G401 (cell line): ENCODE data around the gene ADAMTS17. TPM values are rescaled to one million over a fixed set of nuclear protein-coding genes. Genes with fewer than 3 reads are reported as not detected.

ENCODE experiments used
- DNase-seq: peaks from one replicate; pipeline ENCODE4 v3.0.0-alpha.2; 2015; ENCODE audit warnings: low spot score
- in situ Hi-C: cut with HindIII; loops from 2 replicates; pipeline ENCODE4 v1.10.0; 2016; ENCODE audit warnings: low sequenced_read_pairs, mixed read lengths
- total RNA-seq: library from RNA; depleted of rRNA; stranded (reverse); fragments of >200 nt; shearing (Covaris generic); gene quantifications from 2 replicates; pipeline ENCODE4 v1.2.3, GENCODE V29; 2014

Gene ADAMTS17
- total RNA-seq, 1 experiment from 2014 or later = 1.3 TPM

- DNase-seq = no peak
- in situ Hi-C loops = no loop called here
Observed at GRCh38 chr15:100168787-100169186, 173.0 kb downstream of the ADAMTS17 start.

GRCh38 chr15:100167884-100168375 is 173.8 kb downstream of the ADAMTS17 start:
- in situ Hi-C loops = no loop called here

GRCh38 chr15:100166313-100166712 is 175.5 kb downstream of the ADAMTS17 start:
- DNase-seq = no peak
- in situ Hi-C loops = no loop called here

More at GRCh38 chr15:100167884-100168375, 173.8 kb downstream of the ADAMTS17 start:
- no peak for DNase-seq

- DNase-seq = no peak
- in situ Hi-C loops = no loop called here
Observed at GRCh38 chr15:100163961-100164360, 177.8 kb downstream of the ADAMTS17 start.

- DNase-seq = no peak
- in situ Hi-C loops = no loop called here
Observed at GRCh38 chr15:100160953-100161352, 180.8 kb downstream of the ADAMTS17 start.

- in situ Hi-C loops = no loop called here
- DNase-seq = no peak
Observed at GRCh38 chr15:100159436-100159835, 182.3 kb downstream of the ADAMTS17 start.

GRCh38 chr15:100158356-100158755 is 183.4 kb downstream of the ADAMTS17 start:
- in situ Hi-C loops = no loop called here
- no peak for DNase-seq

GRCh38 chr15:100156201-100156600 is 185.6 kb downstream of the ADAMTS17 start:
- in situ Hi-C loops = no loop called here
- no peak for DNase-seq

- in situ Hi-C loops = no loop called here
- no peak for DNase-seq
Observed at GRCh38 chr15:100154338-100154737, 187.4 kb downstream of the ADAMTS17 start.

GRCh38 chr15:100152463-100152862 is 189.3 kb downstream of the ADAMTS17 start:
- in situ Hi-C loops = no loop called here
- peak; percentile 61 for DNase-seq

- in situ Hi-C loops = no loop called here
- no peak for DNase-seq
Observed at GRCh38 chr15:100150906-100151305, 190.9 kb downstream of the ADAMTS17 start.

- in situ Hi-C loops = no loop called here
- no peak for DNase-seq
Observed at GRCh38 chr15:100147828-100148227, 193.9 kb downstream of the ADAMTS17 start.

- in situ Hi-C loops = no loop called here
Observed at GRCh38 chr15:100143378-100143777, 198.4 kb downstream of the ADAMTS17 start.

GRCh38 chr15:100141311-100142001 is 200.3 kb downstream of the ADAMTS17 start:
- no peak for DNase-seq
- in situ Hi-C loops = no loop called here

More at GRCh38 chr15:100143378-100143777, 198.4 kb downstream of the ADAMTS17 start:
- DNase-seq = no peak

GRCh38 chr15:100140527-100141308 is 201.1 kb downstream of the ADAMTS17 start:
- in situ Hi-C loops = no loop called here
- DNase-seq = no peak

- no peak for DNase-seq
- in situ Hi-C loops = no loop called here
Observed at GRCh38 chr15:100134586-100134985, 207.2 kb downstream of the ADAMTS17 start.

GRCh38 chr15:100134089-100134583 is 207.6 kb downstream of the ADAMTS17 start:
- in situ Hi-C loops = no loop called here

GRCh38 chr15:100133001-100133400 is 208.8 kb downstream of the ADAMTS17 start:
- in situ Hi-C loops = no loop called here
- no peak for DNase-seq

More at GRCh38 chr15:100134089-100134583, 207.6 kb downstream of the ADAMTS17 start:
- no peak for DNase-seq

GRCh38 chr15:100132309-100132708 is 209.5 kb downstream of the ADAMTS17 start:
- DNase-seq = no peak
- in situ Hi-C loops = no loop called here
